OCI-LY7 (cell line): ENCODE data around the gene TAF4.

Experiments used
- EZH2phosphoT487 ChIP-seq: fragments of 200-600 bp; sonication (generic); IDR thresholded peaks from 2 replicates; pipeline ENCODE4 v1.6.1; 2018; ENCODE audit warnings: low read depth, borderline replicate concordance, mild to moderate bottlenecking, mixed run types, antibody characterized with exemption, low read length, moderate library complexity, mixed read lengths
- TF ChIP-seq, protein P1 (sequence below): fragments of 200-600 bp; sonication (generic); conservative IDR thresholded peaks from 2 replicates; pipeline ENCODE4 v1.5.1; 2014; ENCODE audit warnings: mild to moderate bottlenecking, antibody characterized with exemption, low read length, moderate library complexity, mixed read lengths

DNA sequence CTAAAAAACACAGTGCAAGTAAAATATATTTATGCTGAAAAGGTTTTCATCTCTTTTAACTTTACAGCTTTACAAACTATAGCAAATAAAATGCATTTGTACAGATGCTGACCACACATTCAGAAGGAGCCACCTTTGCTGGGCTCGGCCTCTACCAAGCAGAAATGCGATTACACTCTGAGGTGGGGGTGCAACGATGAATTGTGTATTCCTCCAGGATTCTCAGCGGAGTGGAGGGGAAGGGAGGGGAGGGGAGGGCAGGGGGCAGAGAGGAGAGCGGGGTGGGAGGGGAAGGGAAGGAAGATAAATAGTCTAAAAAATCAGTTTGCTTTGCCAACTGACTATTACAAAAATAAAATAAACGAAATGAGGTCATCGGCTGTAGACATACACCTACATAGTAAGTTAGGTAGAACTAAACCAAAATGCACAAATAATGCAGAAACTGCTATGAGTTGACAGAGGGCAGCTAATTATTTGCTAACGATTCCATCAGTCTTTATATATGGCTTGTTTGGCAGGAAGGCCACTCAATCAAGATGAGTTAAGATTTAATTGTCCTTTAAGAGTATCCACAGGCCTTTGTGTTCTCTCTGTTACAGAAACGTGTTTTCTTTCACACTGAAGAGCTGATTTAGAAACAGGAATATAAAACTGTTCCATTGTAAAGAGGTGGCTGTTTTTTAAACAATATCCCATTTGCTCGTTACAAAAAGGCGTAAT, 90.1 kb downstream of the TAF4 start:
- TF ChIP-seq, protein P1, sequence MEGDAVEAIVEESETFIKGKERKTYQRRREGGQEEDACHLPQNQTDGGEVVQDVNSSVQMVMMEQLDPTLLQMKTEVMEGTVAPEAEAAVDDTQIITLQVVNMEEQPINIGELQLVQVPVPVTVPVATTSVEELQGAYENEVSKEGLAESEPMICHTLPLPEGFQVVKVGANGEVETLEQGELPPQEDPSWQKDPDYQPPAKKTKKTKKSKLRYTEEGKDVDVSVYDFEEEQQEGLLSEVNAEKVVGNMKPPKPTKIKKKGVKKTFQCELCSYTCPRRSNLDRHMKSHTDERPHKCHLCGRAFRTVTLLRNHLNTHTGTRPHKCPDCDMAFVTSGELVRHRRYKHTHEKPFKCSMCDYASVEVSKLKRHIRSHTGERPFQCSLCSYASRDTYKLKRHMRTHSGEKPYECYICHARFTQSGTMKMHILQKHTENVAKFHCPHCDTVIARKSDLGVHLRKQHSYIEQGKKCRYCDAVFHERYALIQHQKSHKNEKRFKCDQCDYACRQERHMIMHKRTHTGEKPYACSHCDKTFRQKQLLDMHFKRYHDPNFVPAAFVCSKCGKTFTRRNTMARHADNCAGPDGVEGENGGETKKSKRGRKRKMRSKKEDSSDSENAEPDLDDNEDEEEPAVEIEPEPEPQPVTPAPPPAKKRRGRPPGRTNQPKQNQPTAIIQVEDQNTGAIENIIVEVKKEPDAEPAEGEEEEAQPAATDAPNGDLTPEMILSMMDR: no peak
- TF ChIP-seq EZH2phosphoT487: no peak
